Parathyroid adenoma (tissue), 2 donors: ENCODE results near the gene RAET1L.
"Not testable (repeated sequence)": the region's sequence is repeated elsewhere in the genome, so short reads cannot be mapped to it uniquely, and the experiment has no call there.

Experiments used
- H2AFZ ChIP-seq: fragments of 300-600 bp; sonication (generic); one replicate; pipeline ENCODE4 v1.7.0; 2017; ENCODE audit warnings: antibody characterized with exemption, mild to moderate bottlenecking
- H3K27ac ChIP-seq: fragments of 300-600 bp; sonication (generic); one replicate; pipeline ENCODE4 v1.7.0; 2017
- H3K27me3 ChIP-seq: fragments of 300-600 bp; sonication (generic); one replicate; pipeline ENCODE4 v1.7.0; 2017; ENCODE audit warnings: low read length; ENCODE audit not compliant: control insufficient read depth, insufficient read depth
- H3K36me3 ChIP-seq: fragments of 300-600 bp; sonication (generic); one replicate; pipeline ENCODE4 v1.7.0; 2017; ENCODE audit warnings: low read length; ENCODE audit not compliant: control insufficient read depth, insufficient read depth
- H3K4me1 ChIP-seq: fragments of 300-600 bp; sonication (generic); one replicate; pipeline ENCODE4 v1.7.0; 2017; ENCODE audit warnings: control low read depth
- H3K4me2 ChIP-seq: fragments of 300-600 bp; sonication (generic); one replicate; pipeline ENCODE4 v1.7.0; 2017; ENCODE audit warnings: low read length
- H3K4me3 ChIP-seq: fragments of 300-600 bp; sonication (generic); one replicate; pipeline ENCODE4 v1.7.0; 2017; ENCODE audit warnings: low read depth, low read length
- H3K79me2 ChIP-seq: fragments of 300-600 bp; sonication (generic); one replicate; pipeline ENCODE4 v1.7.0; 2017; ENCODE audit warnings: control low read depth
- H3K9ac ChIP-seq: fragments of 300-600 bp; sonication (generic); one replicate; pipeline ENCODE4 v1.7.0; 2017; ENCODE audit warnings: mild to moderate bottlenecking
- H3K9me3 ChIP-seq: fragments of 300-600 bp; sonication (generic); one replicate; pipeline ENCODE4 v1.7.0; 2017; ENCODE audit warnings: low read length; ENCODE audit not compliant: control insufficient read depth
- TF ChIP-seq, protein P1 (sequence below): fragments of 300-600 bp; sonication (generic); IDR thresholded peaks from one replicate; pipeline ENCODE4 v1.7.0; 2017; ENCODE audit warnings: antibody characterized with exemption, mild to moderate bottlenecking
- donor health status: primary hyperparathyroidism.

The RAET1L gene

DNA sequence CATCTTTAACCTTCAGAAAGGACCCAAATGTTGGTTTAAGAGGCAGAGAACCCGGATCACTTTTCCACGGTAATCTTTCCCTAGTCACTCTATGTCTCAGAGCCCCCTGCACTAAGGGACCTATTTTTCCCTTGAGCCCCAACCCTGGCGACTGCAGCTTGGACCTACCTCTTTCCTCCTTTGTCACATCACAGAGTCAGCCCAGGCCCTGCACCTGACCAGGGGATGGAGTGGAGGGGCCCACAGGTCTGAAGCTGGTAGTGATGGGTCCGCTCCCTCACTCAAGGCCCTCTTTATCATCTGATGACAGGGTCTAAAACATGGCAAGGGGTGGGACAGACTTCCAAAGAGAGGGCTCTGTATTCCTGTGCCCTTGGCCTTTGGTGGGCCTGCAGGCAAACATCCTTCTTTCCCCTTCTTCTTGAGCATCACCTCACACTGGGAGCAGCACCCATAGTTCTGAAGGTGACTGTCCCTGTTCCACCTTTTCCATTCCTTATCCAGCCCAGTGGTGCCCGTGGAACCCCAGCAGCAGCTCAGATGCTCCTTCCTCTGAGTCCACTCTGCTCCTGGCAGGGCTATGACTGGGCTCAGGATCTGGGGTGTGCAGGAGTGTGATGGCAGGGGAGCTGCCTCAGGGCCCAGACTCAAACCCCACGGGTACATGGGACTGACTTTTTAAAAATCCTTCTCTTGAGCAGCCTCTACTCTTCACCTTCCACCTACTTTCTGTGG, 6.3 kb downstream of the RAET1L start:
- TF ChIP-seq, protein P1, sequence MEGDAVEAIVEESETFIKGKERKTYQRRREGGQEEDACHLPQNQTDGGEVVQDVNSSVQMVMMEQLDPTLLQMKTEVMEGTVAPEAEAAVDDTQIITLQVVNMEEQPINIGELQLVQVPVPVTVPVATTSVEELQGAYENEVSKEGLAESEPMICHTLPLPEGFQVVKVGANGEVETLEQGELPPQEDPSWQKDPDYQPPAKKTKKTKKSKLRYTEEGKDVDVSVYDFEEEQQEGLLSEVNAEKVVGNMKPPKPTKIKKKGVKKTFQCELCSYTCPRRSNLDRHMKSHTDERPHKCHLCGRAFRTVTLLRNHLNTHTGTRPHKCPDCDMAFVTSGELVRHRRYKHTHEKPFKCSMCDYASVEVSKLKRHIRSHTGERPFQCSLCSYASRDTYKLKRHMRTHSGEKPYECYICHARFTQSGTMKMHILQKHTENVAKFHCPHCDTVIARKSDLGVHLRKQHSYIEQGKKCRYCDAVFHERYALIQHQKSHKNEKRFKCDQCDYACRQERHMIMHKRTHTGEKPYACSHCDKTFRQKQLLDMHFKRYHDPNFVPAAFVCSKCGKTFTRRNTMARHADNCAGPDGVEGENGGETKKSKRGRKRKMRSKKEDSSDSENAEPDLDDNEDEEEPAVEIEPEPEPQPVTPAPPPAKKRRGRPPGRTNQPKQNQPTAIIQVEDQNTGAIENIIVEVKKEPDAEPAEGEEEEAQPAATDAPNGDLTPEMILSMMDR = no peak

GRCh38 chr6:150017186-150017521, 8.2 kb downstream of the RAET1L start:
- not testable (repeated sequence) for H2AFZ ChIP-seq, H3K9ac ChIP-seq, H3K27me3 ChIP-seq, H3K79me2 ChIP-seq, H3K4me3 ChIP-seq, H3K9me3 ChIP-seq, H3K4me1 ChIP-seq, H3K36me3 ChIP-seq, H3K27ac ChIP-seq, H3K4me2 ChIP-seq
- TF ChIP-seq, protein P1 = peak; percentile 2

More for the DNA sequence above, 6.3 kb downstream of the RAET1L start:
- H3K4me3 ChIP-seq = no peak overlapping the region
- H3K79me2 ChIP-seq = no peaks in the 10 kb centered on the region
- no peaks in the 10 kb centered on the region for H3K36me3 ChIP-seq
- H3K9ac ChIP-seq = no peak overlapping the region
- no peak overlapping the region for H2AFZ ChIP-seq
- no peak overlapping the region for H3K27ac ChIP-seq
- no peaks in the 10 kb centered on the region for H3K9me3 ChIP-seq
- H3K4me2 ChIP-seq = no peak overlapping the region
- no peaks in the 10 kb centered on the region for H3K27me3 ChIP-seq
- no peaks in the 10 kb centered on the region for H3K4me1 ChIP-seq

- H3K9me3 ChIP-seq = no peaks in the 10 kb centered on the region
- H3K9ac ChIP-seq = no peak overlapping the region
- no peaks in the 10 kb centered on the region for H3K79me2 ChIP-seq
- H2AFZ ChIP-seq = no peak overlapping the region
- TF ChIP-seq, protein P1 = peak; percentile 74
- H3K4me3 ChIP-seq = no peak overlapping the region
- H3K4me2 ChIP-seq = no peak overlapping the region
- H3K27me3 ChIP-seq = no peaks in the 10 kb centered on the region
- H3K27ac ChIP-seq = no peak overlapping the region
- no peaks in the 10 kb centered on the region for H3K36me3 ChIP-seq
- H3K4me1 ChIP-seq = no peaks in the 10 kb centered on the region
These were observed 8.8 kb downstream of the RAET1L start for GRCh38 chr6:150016324-150017185.

DNA sequence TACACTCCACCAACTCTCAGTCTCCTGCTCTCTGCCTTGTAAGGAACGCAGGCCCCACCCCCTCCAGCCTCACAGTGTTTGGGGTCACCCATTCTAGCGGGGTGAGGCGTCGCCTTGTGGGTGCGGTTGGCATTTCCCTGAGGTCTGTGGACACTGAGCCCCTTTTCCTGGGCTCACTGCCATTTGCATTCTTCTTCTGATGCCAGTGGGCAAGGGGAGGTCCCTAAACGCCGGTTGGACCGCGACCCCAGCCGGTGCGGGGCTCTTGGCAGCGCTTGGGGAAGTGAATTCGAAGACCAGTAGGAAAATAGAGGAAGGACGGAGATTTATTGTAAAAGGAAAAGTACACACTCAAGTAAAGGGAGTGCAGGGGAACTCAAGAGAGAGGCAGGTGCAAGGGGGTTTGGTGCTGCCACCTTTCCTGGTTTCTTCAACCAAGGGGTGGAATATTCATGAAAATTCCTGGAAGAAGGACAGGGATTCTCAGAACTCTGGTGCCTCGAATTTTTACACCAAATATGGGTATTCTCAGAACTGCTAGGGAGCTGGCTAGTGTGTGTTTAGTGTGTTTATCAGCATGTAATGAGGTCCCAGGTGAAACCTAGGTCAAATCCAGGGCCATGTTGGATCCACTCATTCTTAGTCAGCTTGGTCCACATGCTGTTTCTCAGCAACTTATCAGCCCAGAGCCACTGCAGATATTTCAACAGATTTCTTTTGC, 9.9 kb downstream of the RAET1L start:
- H3K4me1 ChIP-seq, H3K4me3 ChIP-seq, H3K27me3 ChIP-seq, H3K36me3 ChIP-seq, H3K27ac ChIP-seq, H2AFZ ChIP-seq, H3K9me3 ChIP-seq, H3K79me2 ChIP-seq, H3K4me2 ChIP-seq, H3K9ac ChIP-seq: not testable (repeated sequence)

DNA sequence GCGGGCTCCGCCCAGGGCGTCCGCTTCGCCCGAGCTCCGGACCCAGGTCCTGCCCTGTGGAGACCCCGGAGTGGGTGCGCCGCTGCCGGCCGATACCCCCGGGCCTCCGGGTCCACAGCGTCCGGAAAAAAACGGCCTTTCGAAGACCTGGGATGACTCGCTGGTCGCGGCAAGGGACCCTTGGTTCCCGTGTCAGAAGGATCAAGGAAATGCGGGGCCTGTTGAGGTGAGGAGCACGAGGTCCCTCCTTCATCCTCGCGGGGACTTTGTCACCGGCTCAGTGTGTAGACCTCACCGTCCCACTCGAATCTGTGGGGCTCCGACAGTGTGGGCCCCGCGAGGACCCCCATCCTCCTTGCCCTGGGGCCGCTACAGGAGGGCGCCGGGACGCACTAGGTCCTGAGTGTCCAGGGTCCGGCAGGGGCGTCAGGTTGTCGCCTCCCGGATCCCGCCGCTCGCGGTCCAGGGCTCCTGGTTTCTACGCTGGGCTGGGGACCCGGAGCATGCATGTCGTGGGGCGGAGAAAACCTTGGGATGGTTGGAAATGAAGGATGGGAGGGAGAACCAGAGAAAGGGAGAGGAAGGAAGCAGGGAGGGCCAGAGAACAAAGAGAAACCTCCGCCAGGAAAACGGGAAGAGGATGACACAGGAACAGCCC, 10.6 kb downstream of the RAET1L start:
- H3K4me2 ChIP-seq, H3K9me3 ChIP-seq, H2AFZ ChIP-seq, H3K79me2 ChIP-seq, H3K27me3 ChIP-seq, H3K4me3 ChIP-seq, H3K27ac ChIP-seq, H3K9ac ChIP-seq, H3K4me1 ChIP-seq, H3K36me3 ChIP-seq: not testable (repeated sequence)

GRCh38 chr6:150013785-150014622, 11.3 kb downstream of the RAET1L start:
- not testable (repeated sequence) for H3K4me3 ChIP-seq, H3K79me2 ChIP-seq, H3K27me3 ChIP-seq

More at GRCh38 chr6:150013785-150014622, 11.3 kb downstream of the RAET1L start:
- not testable (repeated sequence) for H3K36me3 ChIP-seq, H3K4me2 ChIP-seq, H3K27ac ChIP-seq, H3K9me3 ChIP-seq, H3K4me1 ChIP-seq, H3K9ac ChIP-seq, H2AFZ ChIP-seq
